Neural crest cell (in vitro differentiated cells): Measurements from ENCODE around the gene WDR18. TPM values are rescaled to one million over a fixed set of nuclear protein-coding genes. Genes with fewer than 3 reads are reported as not detected.

ENCODE experiments used
- DNase-seq: peaks from one replicate; pipeline ENCODE4 v3.0.0; 2021; ENCODE audit warnings: low read depth, mixed read lengths, low spot score
- H3K27ac Mint-ChIP-seq: one replicate; pipeline ENCODE4 v1.8.0; 2021; ENCODE audit warnings: mild to moderate bottlenecking, mixed read lengths; ENCODE audit not compliant: unreplicated experiment
- H3K27me3 Mint-ChIP-seq: 2 replicates; pipeline ENCODE4 v1.8.0; 2021; ENCODE audit warnings: low read depth, mild to moderate bottlenecking, mixed read lengths
- H3K36me3 Mint-ChIP-seq: 2 replicates; pipeline ENCODE4 v1.8.0; 2021; ENCODE audit warnings: low read depth, mild to moderate bottlenecking, mixed read lengths
- H3K4me1 Mint-ChIP-seq: 2 replicates; pipeline ENCODE4 v1.8.0; 2021; ENCODE audit warnings: mixed read lengths
- H3K4me3 Mint-ChIP-seq: one replicate; pipeline ENCODE4 v1.8.0; 2021; ENCODE audit warnings: mild to moderate bottlenecking, mixed read lengths
- H3K9me3 Mint-ChIP-seq: 2 replicates; pipeline ENCODE4 v1.8.0; 2021; ENCODE audit warnings: mixed read lengths
- CTCF ChIP-seq: fragments of 200-600 bp; sonication (generic); conservative IDR thresholded peaks from 2 replicates; pipeline ENCODE4 v1.5.0; 2021; ENCODE audit warnings: antibody characterized with exemption, mild to moderate bottlenecking
- total RNA-seq: library from RNA; stranded (reverse); gene quantifications from 2 replicates; pipeline ENCODE4 v1.2.1, GENCODE V29; 2021

Gene WDR18
- total RNA-seq, 1 donor from 2014 or later, result 65.2 TPM

GRCh38 chr19:1001538-1002166 is 17.5 kb downstream of the WDR18 start:
- DNase-seq, result peak; percentile 73
- Mint-ChIP-seq H3K27me3 (peaks cover 63% of the 10 kb centered on the region), H3K36me3 (peaks cover 5% of the 10 kb centered on the region), H3K4me3 (no peak overlapping the region), H3K27ac (no peak overlapping the region), H3K4me1 (peaks cover 4% of the 10 kb centered on the region), H3K9me3 (no peaks in the 10 kb centered on the region)
- TF ChIP-seq CTCF, result peak; percentile 95

GRCh38 chr19:1002600-1002999 is 18.5 kb downstream of the WDR18 start:
- Mint-ChIP-seq H3K27me3 (peaks cover 54% of the 10 kb centered on the region), H3K27ac (no peak overlapping the region), H3K9me3 (no peaks in the 10 kb centered on the region), H3K4me3 (peak overlapping the region; percentile 35), H3K4me1 (peaks cover 4% of the 10 kb centered on the region), H3K36me3 (peaks cover 7% of the 10 kb centered on the region)
- DNase-seq, result no peak
- TF ChIP-seq CTCF, result no peak

- H3K27me3 Mint-ChIP-seq, result peaks cover 47% of the 10 kb centered on the region
- peaks cover 7% of the 10 kb centered on the region for H3K36me3 Mint-ChIP-seq
- no peak overlapping the region for H3K27ac Mint-ChIP-seq
- H3K4me3 Mint-ChIP-seq, result no peak overlapping the region
- TF ChIP-seq CTCF, result no peak
- no peak for DNase-seq
- H3K4me1 Mint-ChIP-seq, result peaks cover 4% of the 10 kb centered on the region
- H3K9me3 Mint-ChIP-seq, result no peaks in the 10 kb centered on the region
Observed at GRCh38 chr19:1003283-1003682, 19.1 kb downstream of the WDR18 start.

- Mint-ChIP-seq H3K36me3 (peaks cover 7% of the 10 kb centered on the region), H3K4me1 (peaks cover under 1% of the 10 kb centered on the region), H3K4me3 (peak overlapping the region; percentile 34), H3K27me3 (peaks cover 37% of the 10 kb centered on the region), H3K27ac (no peak overlapping the region), H3K9me3 (no peaks in the 10 kb centered on the region)
- no peak for TF ChIP-seq CTCF
- no peak for DNase-seq
Observed at GRCh38 chr19:1004204-1004802, 20.2 kb downstream of the WDR18 start.

- Mint-ChIP-seq H3K4me3 (no peak overlapping the region), H3K27me3 (peaks cover 31% of the 10 kb centered on the region), H3K4me1 (no peaks in the 10 kb centered on the region), H3K36me3 (peaks cover 7% of the 10 kb centered on the region), H3K27ac (no peak overlapping the region), H3K9me3 (no peaks in the 10 kb centered on the region)
- TF ChIP-seq CTCF, result no peak
- no peak for DNase-seq
Observed at GRCh38 chr19:1004803-1005664, 20.9 kb downstream of the WDR18 start.
